ENCODE results near the gene XRCC3.

XRCC3 gene

DNA sequence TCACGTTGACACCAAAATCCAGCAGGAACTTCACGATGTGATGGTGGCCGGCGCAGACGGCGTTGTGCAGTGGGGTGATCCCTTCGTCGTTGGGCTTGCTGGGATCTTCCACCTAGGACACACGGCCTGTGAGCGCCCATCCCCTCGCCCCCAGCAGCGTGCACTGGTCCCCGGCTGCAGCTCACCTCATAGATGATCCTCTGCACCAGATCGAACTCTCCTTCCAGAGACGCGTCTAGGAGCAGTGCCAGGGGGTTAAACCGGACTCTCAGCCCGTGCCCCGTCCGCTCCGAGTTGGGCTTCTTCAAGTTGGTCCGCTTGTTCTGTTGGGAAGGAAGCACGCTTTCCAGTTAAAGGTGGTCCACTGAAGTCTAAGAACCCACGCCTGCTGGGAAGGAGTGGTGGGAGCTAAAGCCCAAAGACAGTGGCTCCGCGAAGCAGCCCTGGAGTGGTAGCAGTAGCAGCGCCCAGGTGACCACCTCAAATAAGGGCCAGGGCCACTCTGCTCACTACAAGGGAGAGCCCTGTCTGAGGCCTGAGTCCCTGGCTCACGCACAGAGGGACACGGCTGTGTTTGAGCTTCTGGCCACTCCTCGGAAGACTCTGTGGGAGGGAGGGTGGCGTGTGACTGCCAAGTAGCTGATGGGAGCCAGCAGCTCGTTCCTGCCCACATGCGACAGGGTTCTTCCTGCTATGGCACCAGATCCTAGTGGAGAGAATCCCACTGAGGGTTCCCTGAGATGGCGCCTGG is 23.6 kb upstream of the XRCC3 start:
- no peak for DNase-seq (ENCODE audit: low read depth)

DNA sequence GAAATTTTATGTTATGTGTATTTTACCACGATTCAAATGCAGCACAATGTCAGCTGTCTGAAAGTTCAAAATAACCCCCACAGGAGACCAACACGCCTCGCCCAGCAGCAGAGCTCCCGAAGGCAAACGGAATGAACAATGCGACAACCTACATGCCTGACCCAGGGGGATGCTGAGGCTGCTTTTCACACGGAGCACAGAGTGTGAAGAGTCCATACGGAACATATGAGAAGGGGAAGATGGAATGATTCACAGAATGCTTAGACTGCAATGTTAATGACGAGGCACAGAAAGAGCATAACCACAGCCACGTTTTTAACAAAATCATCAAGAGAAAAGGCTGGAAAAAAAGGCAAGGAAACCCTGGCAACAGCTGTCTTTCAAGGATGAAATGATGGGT is 22.9 kb upstream of the XRCC3 start:
- DNase-seq (ENCODE audit: low read depth) = no peak

GRCh38 chr14:103737432-103738045 is 22.3 kb upstream of the XRCC3 start:
- no peak for DNase-seq (ENCODE audit: low read depth)

DNA sequence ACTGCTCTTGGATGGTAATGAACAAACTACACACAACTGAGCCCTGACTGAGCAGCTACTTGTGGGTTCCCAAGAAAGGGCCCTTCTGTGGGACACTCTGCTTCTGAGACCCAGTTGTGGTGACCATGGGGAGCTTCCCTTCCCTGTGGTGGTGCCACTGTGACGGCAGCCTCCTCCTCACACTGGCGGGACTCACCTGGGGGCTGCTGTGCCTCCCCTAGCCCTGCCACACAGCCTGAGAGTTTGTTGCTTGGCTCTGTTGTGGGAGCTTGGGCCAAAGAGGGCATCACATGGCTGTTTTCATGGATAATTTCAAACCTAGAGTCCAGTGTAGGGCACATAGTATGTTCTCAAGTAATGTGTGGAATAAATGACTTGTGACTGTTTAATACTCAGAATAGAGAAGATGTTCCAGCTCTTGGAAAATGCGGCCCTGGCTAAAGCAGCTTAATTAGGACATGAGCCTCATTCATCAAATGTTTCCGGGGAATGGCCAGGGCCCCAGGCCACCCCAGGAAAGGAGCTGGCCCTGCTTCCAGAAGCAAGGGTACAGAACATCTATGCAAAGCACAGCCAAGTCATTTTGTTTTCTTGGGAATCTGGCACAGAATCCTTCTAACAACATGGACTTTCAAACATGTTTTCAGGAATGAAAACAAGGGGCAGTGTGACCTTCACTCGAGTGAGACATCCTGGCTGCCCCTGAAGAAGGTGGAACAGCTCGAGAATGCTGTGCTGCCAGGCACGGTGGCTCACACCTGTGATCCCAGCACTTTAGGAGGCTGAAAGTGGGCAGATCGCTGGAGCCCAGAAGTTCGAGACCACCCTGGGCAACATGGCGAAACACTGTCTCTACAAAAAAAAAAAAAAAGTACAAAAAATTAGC is 21.5 kb upstream of the XRCC3 start:
- DNase-seq (ENCODE audit: low read depth) = no peak

DNA sequence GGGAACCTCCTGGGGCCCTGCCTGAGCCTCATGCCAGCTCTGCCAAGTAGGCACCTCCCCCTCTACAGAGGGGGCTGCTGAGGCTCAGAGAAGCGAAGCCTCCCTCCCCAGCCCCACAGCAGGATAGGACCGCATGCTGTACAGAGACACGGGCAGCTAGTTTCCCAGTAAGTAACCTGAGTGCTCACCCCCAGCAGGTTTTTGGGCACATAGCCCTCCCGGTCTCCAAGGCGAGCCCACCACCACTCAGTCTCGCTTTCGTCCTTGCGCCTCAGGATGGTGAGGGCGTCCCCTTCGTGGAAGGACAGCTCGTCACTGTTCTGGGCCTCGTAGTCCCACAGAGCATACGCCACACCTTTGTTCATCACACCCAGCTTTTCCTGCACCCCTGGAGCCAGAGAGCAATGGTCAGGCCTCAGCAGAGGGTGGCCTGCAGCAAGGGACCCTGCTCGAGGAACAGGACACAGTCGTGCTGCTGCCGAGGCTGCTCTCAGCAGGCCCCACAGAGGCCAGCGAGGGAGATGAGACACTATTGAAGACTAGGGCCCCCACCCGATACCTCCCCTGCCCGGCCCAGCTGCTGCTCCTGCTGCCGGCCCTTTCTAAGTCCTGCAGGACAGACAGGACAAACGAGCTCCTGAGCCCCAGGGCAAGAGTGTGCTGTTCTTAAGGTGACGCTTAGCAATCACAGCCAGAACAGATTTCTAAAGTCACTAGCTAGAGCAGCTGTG is 20.7 kb upstream of the XRCC3 start:
- no peak for DNase-seq (ENCODE audit: low read depth)

DNA sequence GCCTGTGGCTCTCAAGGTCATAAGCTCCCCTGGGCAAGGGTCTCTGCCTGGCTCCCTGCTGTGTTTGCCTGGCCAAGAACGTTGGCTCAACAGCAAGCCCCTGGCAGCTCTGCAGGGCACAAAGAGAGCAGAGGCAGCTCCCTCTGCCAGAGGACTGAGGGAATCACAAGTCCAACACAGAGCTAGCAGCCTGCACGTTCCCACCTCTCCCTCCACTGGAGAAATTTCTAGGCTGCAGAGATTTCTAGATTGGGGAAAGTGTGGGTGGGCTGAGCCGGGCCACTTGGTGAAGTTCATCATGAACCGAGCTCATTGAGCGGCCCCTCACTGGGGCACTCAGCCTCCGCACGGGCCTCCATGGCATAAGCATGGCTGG is 20.2 kb upstream of the XRCC3 start:
- no peak for DNase-seq (ENCODE audit: low read depth)

- no peak for DNase-seq (ENCODE audit: low read depth)
Observed at GRCh38 chr14:103735022-103735421, 19.8 kb upstream of the XRCC3 start.

GRCh38 chr14:103734081-103734888 is 19.0 kb upstream of the XRCC3 start:
- DNase-seq (ENCODE audit: low read depth) = no peak

GRCh38 chr14:103733651-103734050 is 18.4 kb upstream of the XRCC3 start:
- DNase-seq (ENCODE audit: low read depth) = no peak

DNA sequence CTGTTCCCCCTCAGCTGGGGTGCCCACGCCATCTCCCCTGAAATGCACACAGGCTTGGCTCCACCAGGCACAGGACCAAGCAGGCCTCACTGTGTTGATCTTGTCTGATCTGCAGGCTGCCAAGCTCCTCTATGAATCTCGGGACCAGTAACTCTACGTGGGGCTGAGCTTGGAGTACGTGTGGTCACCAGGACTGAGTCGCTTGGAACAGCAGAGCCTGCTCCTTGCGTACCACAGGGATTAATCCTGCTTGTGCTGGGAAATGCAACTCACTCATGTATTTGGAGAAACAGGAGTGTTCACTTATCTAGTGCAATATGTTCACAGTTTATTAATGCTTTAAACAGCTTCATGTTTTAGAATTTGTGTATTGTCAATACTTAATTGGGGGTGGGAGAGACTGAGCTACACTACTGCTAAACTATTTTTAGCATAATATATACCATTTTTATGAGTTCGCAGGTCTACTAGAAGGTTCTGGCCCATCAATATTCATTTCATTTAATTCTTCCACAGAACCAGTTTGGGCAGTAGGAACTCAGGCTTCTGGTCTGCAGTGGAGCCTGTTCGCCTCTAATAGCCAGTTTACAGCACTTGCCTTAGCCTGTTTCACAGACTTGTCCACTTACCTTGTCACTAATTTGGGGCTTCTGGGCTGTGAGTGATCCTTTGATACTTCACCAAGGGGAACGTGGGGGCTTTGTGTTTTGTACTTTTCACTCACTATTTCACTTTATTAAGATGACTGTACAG is 17.8 kb upstream of the XRCC3 start:
- no peak for DNase-seq (ENCODE audit: low read depth)

DNA sequence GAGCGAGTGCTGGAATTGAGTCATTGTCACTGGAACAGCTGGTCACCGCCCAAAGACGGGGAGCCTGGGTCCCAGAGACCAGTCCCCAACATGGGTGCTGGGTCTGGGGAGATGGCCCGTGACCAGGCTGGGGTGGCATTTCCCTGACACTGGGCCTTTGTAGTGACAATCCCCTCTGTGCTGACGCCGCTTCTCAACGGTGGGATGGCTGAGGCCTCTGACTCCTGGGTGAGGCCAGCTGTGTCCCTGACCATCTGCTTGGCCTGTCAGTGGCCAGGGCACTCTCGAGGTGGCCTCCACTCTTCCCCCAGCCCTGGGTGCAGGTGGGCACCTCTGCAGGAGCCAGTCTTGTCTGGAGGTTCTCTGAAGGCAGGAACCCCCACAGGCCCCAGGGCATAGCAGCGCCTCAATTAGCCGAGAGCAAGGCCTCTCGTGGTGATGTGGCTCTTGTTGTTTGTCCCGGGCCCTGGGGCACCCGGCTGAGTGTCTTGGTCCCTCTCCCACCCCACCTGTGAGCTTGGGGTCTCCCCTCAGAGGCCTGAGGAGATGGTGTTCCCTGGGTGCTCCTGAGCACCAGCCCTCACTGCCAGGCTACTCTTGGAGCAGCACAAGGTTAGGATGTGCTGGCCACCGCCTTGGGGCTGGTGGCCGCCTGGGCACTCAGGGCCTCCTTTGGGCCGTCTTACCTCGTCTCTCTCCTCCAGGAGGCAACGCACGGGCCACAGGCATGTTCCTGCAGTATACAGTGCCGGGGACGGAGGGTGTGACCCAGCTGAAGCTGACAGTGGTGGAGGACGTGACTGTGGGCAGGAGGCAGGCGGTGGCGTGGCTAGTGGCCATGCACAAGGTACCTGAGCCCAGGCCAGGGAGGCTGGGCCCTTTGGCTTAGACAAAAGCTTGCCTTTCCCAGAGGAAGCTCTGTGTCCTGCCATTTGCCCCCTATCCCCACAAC is 16.9 kb upstream of the XRCC3 start:
- DNase-seq (ENCODE audit: low read depth) = no peak

DNA sequence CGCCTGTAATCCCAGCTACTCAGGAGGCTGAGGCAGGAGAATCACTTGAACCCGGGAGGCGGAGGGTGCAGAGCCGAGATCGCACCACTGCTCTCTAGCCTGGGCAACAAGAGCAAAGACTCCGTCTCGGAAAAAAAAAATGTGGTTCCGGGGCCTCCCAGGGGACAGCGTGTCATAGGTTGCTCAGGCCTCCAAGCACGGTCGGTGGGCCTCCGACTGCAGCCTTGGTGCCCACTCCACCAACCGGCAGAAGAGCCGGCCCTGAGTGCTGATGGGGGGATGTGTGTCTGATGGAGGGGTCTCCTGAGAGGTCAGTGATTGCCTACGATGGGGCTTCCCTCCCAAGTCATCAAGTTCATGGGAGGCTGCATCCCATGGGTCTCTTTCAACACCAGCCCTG is 16.2 kb upstream of the XRCC3 start:
- DNase-seq (ENCODE audit: low read depth) = no peak

GRCh38 chr14:103730490-103731035 is 15.3 kb upstream of the XRCC3 start:
- no peak for DNase-seq (ENCODE audit: low read depth)

DNA sequence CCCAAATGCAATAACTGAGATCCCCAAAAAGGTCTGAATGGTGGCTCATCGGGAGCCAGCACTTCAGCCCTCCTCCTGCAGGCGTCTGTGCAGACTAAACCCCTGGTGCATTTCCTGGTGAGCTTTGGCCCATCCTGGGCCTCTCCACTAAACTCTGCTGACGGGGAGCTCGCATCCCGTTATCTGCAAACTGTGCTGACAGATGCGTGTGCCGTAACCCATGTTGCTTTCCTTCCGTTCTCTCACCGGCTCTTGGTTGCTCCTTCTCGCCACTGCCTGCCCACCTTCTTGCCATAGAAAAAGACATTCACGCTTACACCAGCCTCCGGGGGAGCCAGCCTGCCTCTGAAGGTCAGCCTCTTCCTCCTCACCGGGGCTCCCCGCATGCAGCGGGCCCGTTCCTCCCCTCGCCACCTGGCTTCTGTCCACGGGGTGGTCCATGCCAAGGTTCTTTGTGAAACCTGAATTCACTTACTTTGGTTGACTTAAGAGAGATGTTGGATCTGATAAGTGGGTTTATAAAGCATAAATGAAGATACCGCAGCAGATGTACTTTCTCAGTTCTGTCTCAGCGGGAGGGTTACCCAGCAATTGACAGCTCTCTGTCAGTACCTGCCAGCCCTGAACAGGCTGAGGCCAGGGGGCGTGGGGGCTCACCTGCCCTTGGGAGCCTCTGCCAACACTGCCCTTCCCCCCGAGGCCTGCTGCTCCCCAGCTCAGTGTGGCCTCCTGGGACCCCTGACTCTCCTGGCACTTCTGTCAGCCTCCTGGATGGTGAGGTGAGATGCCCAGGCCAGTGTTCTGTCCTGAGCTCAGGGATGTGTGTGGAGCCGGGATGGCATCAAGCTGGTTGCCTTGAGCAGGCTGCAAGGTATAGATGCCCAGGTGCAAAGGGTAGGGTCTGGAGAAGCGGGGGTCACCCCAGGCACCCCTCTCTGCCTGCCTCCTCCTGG is 14.5 kb upstream of the XRCC3 start:
- no peak for DNase-seq (ENCODE audit: low read depth)

GRCh38 chr14:103728721-103729120 is 13.5 kb upstream of the XRCC3 start:
- DNase-seq (ENCODE audit: low read depth) = no peak

DNA sequence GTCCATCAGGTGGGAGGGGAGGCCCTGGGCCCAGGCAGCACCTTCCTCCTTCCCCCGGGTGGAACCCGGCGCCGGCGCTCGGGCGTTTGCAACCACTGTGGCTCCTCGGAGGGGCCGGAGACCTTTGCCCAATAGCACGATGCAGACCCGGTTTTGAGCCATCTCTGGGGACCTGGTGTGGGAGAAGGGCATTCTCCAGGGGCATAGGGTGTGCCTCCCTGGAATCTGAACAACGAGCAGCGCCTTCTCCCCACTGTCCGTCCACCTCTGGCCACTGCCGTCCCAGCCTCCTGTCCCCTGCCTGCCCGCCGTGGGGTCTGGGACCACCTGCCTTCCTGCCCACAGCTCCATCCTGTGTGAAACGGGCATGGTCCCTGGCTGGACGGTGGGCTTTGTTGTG is 12.9 kb upstream of the XRCC3 start:
- no peak for DNase-seq (ENCODE audit: low read depth)

DNA sequence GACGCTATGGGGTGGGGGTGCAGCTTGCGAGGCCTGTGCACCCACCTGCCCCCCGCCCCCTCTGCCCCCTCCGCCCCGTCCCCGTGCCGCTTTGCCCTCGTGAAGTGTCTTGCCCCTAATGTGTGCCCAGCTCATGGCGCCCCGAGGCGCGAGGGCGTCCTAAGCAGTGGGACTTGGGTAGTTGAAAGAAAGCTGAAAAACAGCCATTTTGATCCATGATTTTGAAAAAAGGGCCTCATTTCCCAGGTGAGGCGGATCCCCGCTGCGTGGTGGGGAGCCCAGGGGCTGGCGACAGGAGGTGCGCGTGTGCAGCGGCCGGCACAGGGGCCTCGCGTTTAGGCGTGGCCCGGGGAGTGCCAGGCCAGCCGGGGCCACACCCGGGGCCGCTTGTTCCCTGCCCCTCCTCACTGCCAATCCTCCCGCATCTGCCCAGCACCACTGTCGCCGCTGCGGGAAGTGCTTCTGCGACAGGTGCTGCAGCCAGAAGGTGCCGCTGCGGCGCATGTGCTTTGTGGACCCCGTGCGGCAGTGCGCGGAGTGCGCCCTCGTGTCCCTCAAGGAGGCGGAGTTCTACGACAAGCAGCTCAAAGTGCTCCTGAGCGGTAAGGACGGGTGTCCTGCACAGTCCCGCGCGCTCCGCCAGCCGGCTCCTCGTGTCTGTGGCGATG is 12.2 kb upstream of the XRCC3 start:
- no peak for DNase-seq (ENCODE audit: low read depth)

DNA sequence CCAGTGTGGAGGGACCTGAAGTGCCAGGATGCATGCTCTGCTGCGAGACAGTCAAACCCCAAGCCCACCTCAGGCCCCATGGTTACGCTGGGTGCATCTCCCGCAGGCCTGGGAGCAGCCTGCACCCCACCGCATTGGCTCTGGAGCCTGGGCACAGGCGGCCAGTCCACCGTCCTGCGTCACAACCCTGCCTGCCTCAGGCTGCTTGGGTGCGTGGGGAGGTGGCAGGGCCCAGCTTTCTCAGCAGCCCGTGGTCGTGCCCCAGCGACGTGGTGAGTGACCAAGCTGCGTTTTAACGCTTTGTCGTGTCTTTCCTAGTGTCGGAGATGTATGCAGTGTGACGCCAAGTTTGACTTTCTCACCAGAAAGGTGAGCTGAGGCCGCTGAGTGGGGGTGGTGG is 11.2 kb upstream of the XRCC3 start:
- DNase-seq (ENCODE audit: low read depth) = no peak
